ENCODE results near the gene LGALSL. TPM values are rescaled to one million over a fixed set of nuclear protein-coding genes. Genes with fewer than 3 reads are reported as not detected.

LGALSL gene
- total RNA-seq, 4 donors from 2014 or later: 16.4 to 56.0 (median 33.5) TPM

- Histone ChIP-seq H3K4me3 (no peak overlapping the region), H3K36me3 (peaks cover 0 to under 1% (median 0%) of the 10 kb centered on the region in 3 donors), H3K4me1 (peaks cover 6 to 35% (median 16%) of the 10 kb centered on the region in 3 donors), H3K27ac (no peak overlapping the region), H3K9me3 (no peaks in the 10 kb centered on the region), H3K27me3 (no peaks in the 10 kb centered on the region)
- no peak for DNase-seq
- TF ChIP-seq CTCF (IDR thresholded peaks at IDR 0.05) (no peak), POLR2A (IDR thresholded peaks at IDR 0.05) (no peak)
- intact Hi-C loops (cut with DNase I): no loop called here
- 88% methylated on average over 2 of the region's 2 CpGs for WGBS, 2 donors
Measured at GRCh38 chr2:64451051-64451450, 2.9 kb upstream of the LGALSL start.

- TF ChIP-seq CTCF (IDR thresholded peaks at IDR 0.05) (no peak), POLR2A (IDR thresholded peaks at IDR 0.05) (peak in 1 of 4 donors; percentile 7)
- Histone ChIP-seq H3K36me3 (peaks cover 0 to 36% (median 9%) of the 10 kb centered on the region in 3 donors), H3K4me3 (peak overlapping the region; percentile 57 to 95 (median 90)), H3K4me1 (peaks cover 6 to 43% (median 16%) of the 10 kb centered on the region in 3 donors), H3K27me3 (no peaks in the 10 kb centered on the region), H3K9me3 (no peaks in the 10 kb centered on the region), H3K27ac (peak overlapping the region; percentile 94 to 97 (median 96))
- WGBS, 2 donors: 31 to 47% methylated on average over 2 to 3 of the region's 103 CpGs
- intact Hi-C loops (cut with DNase I): no loop called here
- no peak for DNase-seq
Measured at GRCh38 chr2:64454386-64455332, 697 bp downstream of the LGALSL start.

- Histone ChIP-seq H3K4me1 (peaks cover 6 to 50% (median 16%) of the 10 kb centered on the region in 3 donors), H3K27ac (peak overlapping the region in 3 of 4 donors; percentile 42 to 96 (median 94)), H3K4me3 (peak overlapping the region; percentile 57 to 95 (median 90)), H3K27me3 (no peaks in the 10 kb centered on the region), H3K9me3 (no peaks in the 10 kb centered on the region), H3K36me3 (peaks cover 0 to 39% (median 9%) of the 10 kb centered on the region in 3 donors)
- WGBS, 2 donors: 60 to 74% methylated on average over 2 of the region's 2 CpGs
- intact Hi-C loops (cut with DNase I): no loop called here
- DNase-seq: no peak
- TF ChIP-seq CTCF (IDR thresholded peaks at IDR 0.05) (no peak), POLR2A (IDR thresholded peaks at IDR 0.05) (no peak)
Measured at GRCh38 chr2:64455545-64455944, 1.6 kb downstream of the LGALSL start.

GRCh38 chr2:64456293-64456692 lies 2.3 kb downstream of the LGALSL start:
- Histone ChIP-seq H3K4me3 (no peak overlapping the region), H3K9me3 (no peaks in the 10 kb centered on the region), H3K27ac (no peak overlapping the region), H3K36me3 (peaks cover 0 to 40% (median 9%) of the 10 kb centered on the region in 3 donors), H3K27me3 (no peaks in the 10 kb centered on the region), H3K4me1 (peaks cover 6 to 55% (median 16%) of the 10 kb centered on the region in 3 donors)
- intact Hi-C loops (cut with DNase I): no loop called here
- 84 to 95% methylated on average over 6 of the region's 6 CpGs for WGBS, 2 donors
- TF ChIP-seq CTCF (IDR thresholded peaks at IDR 0.05) (no peak), POLR2A (IDR thresholded peaks at IDR 0.05) (no peak)
- no peak for DNase-seq

- peaks cover 0 to 45% (median 9%) of the 10 kb centered on the region in 3 donors for H3K36me3 ChIP-seq
- no peak for DNase-seq
- no peaks in the 10 kb centered on the region for H3K9me3 ChIP-seq
- peaks cover 6 to 51% (median 16%) of the 10 kb centered on the region in 3 donors for H3K4me1 ChIP-seq
- intact Hi-C loops (cut with DNase I): no loop called here
- H3K27me3 ChIP-seq: no peaks in the 10 kb centered on the region
- TF ChIP-seq CTCF (IDR thresholded peaks at IDR 0.05) (no peak), POLR2A (IDR thresholded peaks at IDR 0.05) (no peak)
- H3K27ac ChIP-seq: no peak overlapping the region
- H3K4me3 ChIP-seq: no peak overlapping the region
Measured at GRCh38 chr2:64457524-64457923, 3.6 kb downstream of the LGALSL start.

Data from esophagus squamous epithelium (tissue), 5 donors.